SKM-1 treated with dmso at 0.1 percent for 144 hours (cell line): ENCODE data around the gene GPBAR1.

Experiments used
- DNase-seq: peaks from one replicate; lab custom pipeline; 2025; ENCODE audit not compliant: unreplicated experiment; lab: John Stamatoyannopoulos, UW

The GPBAR1 gene

GRCh38 chr2:218284106-218284811, 23.4 kb downstream of the GPBAR1 start:
- DNase-seq, result no peak

DNA sequence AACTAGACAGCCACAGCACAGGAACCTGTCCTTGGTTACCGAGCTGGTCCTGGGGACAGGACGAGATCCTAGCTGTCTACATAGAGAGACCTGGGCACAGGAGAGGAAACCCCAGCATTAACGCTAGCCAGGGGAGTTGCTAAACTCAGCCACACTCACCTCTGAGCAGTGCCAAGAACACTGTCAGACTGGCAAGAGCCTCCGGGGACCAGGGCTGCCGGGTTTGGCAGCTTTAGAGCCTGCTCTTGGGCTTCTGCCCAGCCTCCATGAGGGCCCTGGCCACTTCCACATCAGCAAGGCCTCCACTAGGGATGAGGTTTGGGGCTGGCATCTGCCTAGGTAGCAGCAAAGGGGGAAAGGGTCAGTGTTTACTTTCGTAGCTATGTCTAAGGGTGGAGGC, 24.8 kb downstream of the GPBAR1 start:
- DNase-seq, result no peak

DNA sequence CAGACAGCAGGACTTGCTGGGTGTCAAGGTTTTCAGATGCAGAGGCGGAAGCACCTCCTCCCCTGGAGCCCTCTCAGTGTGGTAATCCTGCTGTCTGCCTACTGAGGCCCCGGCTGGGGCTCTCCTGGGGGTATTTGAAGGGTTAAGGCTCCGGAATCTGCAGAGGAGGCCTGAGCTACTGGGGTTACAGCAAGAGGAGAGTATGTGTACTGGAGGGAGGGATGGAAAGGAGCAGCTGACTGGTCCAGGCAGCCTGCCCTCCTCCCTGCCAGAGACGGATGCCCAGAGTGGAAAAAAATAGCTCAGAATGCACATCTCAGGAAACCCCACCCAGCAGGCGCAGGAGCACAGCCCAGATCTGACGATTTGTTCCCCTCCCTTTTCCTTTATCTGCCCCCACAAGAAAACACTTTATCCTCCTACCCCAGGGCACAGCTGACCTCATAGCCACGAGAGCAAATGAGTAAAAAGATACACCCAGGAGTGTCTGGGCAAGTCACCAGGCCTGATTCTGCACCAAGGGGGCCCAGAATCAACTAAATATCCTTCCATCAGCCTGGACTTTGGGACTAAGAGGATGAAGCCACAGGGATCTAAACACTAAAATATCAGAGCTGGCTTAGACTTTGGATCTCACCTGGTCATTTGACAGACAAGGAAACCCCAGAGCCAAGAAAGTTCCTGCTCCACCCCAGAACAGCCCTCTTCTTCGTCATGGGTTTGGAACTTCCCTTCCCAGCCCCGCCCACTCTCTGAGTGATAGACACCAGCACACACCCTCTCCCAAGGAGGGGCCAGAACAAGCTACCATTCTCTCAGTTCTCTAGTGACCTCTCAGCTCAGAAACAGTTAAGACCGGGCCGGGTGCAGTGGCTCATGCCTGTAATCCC, 26.0 kb downstream of the GPBAR1 start:
- DNase-seq, result peak; percentile 74

GRCh38 chr2:218289639-218290315, 29.0 kb downstream of the GPBAR1 start:
- no peak for DNase-seq

DNA sequence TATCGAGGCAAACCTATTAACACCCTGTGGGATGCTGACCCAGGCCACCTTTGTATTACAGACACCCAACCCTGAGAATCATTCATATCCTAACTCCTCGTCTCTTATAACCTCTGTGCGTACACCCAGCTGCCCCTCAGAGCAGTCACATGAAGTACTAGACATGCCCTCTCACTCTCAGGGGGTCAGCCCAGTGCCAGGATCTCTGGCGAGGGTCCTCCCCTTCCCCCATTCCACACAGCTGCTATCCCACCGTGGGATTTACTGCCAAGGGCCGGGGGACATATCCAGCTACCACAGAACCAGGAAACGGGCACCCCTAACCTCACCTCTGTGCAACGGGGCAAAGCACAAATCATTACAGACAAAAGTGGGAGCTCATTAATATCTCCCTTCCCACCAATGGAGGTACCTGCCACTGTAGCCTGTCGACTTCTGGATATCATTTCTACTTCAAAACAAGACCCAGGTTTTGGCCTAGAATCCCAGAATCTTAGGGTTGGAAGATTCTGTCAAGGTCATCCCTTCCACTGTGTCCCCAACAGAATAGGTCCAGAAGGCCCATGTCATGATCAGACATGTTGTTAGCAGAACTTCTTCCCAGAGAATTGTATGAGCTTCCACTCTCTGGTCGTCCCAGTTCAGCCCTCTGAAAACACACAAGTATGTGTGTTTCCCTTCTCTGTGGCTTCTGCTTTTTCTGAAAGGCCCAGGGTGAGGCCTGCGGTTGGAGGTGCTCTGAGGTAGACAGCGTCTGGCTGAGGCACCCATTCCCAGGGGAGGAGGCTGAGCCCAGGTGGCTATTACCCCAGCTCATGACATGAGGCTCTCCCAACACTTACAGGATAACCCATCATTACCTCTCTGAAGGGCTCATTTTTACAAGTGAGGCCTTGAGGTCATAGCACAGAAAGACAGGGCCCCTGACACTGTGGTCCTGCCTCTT, 29.8 kb downstream of the GPBAR1 start:
- peak; percentile 69 for DNase-seq

- no peak for DNase-seq
These were observed 30.7 kb downstream of the GPBAR1 start for GRCh38 chr2:218291318-218292047.

DNA sequence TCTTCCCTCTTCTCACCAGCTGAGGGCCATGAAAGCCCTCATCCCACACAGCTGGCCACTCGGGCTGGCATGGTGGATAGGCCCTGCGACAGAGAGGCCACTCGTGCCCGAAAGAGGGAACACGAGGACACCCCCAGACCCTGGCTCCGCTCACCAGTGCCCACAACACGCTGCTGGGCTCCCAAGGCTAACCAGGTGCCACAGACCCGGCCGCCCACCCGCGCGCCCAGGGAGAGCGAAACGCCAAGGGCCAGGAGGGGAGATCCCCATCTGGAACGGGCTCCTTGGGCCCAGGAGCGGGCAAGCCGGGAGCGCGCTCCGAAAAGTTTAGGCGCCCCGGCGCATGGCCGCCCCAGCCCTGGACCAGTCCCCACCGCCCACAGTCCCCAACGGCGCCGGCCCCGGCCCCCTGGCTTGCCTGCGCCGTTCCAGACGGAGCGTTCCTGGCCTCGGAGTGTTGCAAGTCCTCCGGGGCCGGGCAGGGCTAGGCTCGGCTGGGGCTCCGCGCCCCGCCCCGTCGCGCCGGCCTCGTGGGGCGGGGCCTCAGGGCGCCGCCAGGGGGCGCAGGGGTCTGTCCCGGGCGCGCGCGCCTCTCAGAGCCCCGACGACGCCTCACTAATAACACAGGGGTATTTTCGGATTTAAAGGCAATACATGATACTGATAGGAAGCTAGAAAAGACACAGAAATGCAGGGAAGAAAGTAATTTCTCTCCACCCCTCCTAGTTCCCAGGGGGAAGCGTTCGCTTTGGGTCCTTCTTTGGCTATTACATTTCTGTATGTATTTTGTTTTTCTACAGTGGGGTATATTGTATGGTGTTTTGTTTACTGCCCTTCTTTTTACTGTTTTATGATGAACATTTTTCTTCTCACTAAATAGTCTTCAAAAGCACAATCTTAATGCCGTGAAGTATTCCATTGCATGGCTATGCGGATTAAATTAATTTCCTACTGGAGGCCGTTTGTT, 31.5 kb downstream of the GPBAR1 start, which contains the start of gene TMBIM1:
TSS of gene TMBIM1 (minus strand) at position 456 of the 967 bp plus-strand sequence. CDS start 10,362 bp downstream, outside the sequence.
- DNase-seq, result peak; percentile 74

GRCh38 chr2:218293715-218294429, 33.1 kb downstream of the GPBAR1 start:
- DNase-seq, result no peak

GRCh38 chr2:218294430-218295022, 33.7 kb downstream of the GPBAR1 start:
- no peak for DNase-seq

DNA sequence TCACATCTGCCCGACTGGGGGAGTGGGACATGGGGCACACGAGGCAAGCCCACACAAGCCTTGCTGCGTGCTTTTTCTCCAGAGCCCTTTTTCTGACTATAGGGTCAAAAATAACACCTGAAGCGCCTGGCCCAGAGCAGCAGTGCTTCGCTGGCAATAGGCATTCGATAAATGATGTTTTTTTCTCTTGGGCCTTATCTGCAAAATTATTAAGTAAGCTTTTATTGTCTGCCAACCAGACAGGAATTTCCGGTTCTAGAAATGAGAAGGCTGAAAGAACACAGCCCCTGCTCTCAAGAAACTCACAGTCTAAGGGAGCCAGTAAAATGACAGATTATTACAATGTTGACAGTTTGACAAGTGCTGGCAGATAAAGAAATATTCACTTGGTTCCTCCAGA, 34.2 kb downstream of the GPBAR1 start:
- DNase-seq, result no peak

DNA sequence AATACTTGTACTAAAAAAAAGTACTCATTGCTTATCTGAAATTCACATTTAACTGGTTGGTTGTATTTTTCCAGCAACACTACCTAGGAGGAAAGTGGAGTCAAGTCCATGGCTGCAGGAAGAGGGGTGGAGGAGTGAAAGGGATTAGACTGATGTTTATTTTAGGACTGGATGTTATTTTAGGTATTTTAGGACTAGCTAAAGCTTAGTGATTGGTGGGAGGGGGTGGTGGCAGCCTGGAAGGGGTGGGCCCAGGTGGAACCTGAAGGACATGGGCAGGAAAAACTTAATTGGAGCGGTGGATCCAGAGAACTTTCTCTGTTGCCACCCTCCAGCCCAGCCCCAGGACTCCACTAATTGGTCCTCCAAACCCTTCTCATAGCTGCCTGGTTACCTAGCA, 35.4 kb downstream of the GPBAR1 start:
- no peak for DNase-seq

DNA sequence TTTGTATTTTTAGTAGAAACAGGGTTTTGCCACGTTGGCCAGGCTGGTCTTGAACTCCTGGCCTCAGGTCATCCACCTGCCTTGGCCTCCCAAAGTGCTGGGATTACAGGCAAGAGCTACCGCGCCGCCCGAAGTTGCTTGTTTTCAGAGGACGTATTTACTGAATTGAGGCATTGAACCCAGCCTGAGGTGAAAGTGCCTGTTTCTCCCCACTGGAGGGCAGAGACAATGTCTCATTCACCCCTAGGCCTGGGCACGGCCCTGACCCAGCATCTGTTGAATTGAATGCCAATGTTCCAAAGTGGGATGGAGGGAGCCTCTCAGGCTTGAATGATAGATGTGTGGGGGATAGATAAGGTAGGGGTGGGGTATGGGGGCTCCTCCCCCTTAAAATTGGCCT, 36.0 kb downstream of the GPBAR1 start:
- no peak for DNase-seq

DNA sequence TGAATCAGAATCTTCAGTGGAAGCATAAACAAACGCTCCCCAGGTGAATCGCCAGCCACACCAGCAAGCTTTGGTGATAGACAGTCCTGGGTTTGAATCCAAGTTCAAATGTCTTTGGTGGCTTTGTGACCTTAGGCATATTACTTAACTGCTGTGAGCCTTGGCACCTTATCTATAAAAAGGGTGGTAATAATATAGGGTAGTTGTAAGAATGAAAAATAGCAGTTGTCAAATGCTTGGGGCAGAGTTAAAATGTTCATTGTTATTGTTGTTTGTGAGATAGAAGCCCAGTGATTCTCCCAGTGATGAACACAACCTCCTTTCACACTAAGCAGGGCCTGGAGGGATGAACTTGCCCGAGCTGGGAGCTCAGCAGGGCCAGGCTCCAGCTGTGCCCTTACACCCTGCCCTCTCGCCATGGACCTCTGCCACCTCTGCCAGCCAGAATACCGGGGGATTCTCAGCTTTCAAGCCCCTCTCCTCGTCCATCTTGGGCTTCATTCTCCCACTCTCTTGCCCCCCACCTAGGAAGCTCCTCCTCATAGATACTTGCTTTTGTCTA, 37.6 kb downstream of the GPBAR1 start:
- DNase-seq, result no peak

DNA sequence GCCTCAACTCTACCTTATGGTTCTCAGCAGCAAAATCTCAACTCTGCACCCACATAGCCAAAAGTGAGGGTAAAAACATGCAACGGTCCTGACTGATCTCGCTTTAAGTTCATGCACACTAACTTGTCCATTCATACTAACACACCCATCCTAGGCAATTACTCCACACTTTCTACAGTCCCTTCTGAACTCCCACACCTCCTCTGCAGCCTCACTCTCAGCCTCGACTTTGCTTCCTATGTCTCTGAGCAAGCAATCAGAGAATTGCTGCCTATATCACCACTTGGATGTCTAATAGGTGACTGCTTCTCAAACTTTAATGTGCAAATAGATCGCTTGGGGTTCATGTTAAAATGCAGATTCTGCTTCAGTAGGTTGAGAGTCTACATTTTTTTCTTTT, 39.3 kb downstream of the GPBAR1 start:
- no peak for DNase-seq

- peak; percentile 81 for DNase-seq
These were observed 40.5 kb downstream of the GPBAR1 start for GRCh38 chr2:218301176-218301819.

DNA sequence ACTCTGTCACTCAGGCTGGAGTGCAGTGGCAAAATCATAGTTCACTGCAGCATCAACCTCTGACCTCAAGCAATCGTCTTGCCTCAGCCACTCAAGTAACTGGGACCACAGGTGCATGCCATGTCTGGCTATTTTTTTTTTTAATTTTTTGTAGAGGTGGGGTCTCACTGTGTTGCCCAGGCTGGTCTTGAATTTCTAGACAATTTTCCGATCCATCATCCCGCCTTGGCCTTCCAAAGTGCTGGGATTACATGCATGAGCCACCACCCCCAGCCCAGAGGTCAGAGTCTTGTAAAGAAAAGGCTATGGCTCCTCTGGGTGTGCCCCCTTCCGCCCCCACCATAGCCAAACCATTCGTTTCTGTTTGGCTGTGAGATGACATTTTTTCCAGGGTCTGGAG, 44.6 kb downstream of the GPBAR1 start:
- DNase-seq, result no peak
